SKM-1 (cell line): ENCODE measurements around the gene ZNF276.
"Not testable (repeated sequence)": the region's sequence is repeated elsewhere in the genome, so short reads cannot be mapped to it uniquely, and the experiment has no call there.

Source experiments
- DNase-seq: peaks from one replicate; lab custom pipeline; 2025; ENCODE audit not compliant: unreplicated experiment; lab: John Stamatoyannopoulos, UW

Gene ZNF276

GRCh38 chr16:89720813-89721545, at the start of gene ZNF276, which contains the start of gene VPS9D1:
Gene ZNF276 (plus strand): TSS chr16:89721537. CDS start chr16:89721641, 104 bp downstream.
Gene VPS9D1 (minus strand): TSS chr16:89720898. CDS start chr16:89720861, 37 bp downstream.
- peak; percentile 42 for DNase-seq

DNA sequence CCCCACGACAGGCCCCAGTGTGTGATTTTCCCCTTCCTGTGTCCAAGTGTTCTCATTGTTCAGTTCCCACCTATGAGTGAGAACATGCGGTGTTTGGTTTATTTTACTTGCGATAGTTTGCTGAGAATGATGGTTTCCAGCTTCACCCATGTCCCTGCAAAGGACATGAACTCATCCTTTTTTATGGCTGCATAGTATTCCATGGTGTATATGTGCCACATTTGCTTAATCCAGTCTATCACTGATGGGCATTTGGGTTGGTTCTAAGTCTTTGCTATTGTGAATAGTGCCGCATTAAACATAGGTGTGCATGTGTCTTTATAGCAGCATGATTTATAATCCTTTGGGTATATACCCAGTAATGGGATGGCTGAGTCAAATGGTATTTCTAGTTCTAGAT, 49.8 kb upstream of the ZNF276 start:
- not testable (repeated sequence) for DNase-seq

DNA sequence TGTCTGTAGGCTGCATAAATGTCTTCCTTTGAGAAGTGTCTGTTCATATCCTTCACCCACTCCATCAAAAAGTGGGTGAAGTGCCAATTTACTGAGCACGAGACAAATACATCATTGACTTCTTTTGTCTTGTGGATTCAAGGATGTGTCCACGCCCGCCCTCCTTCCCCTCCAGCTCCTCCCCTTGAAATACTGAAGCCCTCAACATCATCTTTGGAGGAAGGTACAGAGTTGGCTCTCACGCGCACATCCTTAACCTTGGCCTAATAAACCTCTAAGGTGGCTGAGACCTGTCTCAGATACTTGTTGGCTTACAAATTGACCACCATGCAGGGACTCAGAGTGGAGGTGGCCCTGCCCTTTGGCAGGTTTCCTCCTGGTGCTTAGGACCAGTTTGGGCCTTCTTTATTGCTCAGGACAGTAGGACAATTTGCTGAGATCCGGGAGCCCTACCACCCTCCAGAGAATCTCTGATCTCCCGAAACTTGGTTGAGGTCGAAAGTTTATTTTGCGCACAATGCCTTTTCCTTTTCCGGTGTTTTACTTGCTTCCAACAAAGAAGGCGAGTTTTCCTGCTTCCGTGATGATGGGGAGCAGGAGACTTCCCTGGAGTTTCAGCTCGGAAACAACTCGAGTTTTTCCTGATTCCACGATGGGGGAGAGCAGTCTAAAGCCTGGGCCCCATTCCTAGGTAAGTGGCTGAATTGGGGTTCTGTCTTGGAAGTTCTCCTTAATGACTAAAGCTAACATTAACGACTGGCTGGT, 49.0 kb upstream of the ZNF276 start:
- DNase-seq, result no peak

GRCh38 chr16:89678258-89678657, 43.1 kb upstream of the ZNF276 start:
- DNase-seq, result no peak

- DNase-seq, result no peak
Observed at GRCh38 chr16:89685916-89686315, 35.4 kb upstream of the ZNF276 start.

- peak; percentile 86 for DNase-seq
Observed at GRCh38 chr16:89686520-89687091, 34.7 kb upstream of the ZNF276 start, which contains the start of gene CDK10. Gene CDK10 (plus strand): TSS chr16:89686689. CDS start chr16:89686711, 22 bp downstream.

GRCh38 chr16:89687092-89687940, 34.0 kb upstream of the ZNF276 start:
- no peak for DNase-seq

- no peak for DNase-seq
Observed at GRCh38 chr16:89688395-89688794, 32.9 kb upstream of the ZNF276 start.

GRCh38 chr16:89689142-89689541, 32.2 kb upstream of the ZNF276 start:
- DNase-seq, result no peak

GRCh38 chr16:89689621-89690020, 31.7 kb upstream of the ZNF276 start:
- not testable (repeated sequence) for DNase-seq

DNA sequence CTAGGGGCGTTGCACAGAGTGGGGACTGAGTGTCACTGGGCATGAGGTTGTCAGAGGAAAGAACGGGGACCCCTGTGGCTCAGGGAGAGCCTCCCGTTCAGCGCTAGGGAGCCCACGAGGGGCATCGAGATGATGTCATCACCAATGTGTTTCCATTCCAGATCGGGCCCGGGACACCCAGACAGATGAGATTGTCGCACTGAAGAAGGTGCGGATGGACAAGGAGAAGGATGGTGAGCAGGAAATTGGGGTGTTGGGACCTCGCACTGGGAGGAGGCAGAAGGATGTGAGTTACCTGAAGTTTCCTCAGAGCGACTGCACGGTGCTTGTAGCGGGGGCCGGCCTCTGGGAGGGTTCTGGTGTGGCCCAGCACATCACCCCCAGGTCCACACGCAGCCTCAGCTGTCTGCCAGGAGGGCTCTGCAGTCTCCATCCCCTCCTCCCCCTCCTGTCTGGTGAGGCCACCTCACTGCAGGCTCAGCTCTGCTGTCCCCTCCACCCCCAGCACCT, 30.9 kb upstream of the ZNF276 start:
- no peak for DNase-seq

DNA sequence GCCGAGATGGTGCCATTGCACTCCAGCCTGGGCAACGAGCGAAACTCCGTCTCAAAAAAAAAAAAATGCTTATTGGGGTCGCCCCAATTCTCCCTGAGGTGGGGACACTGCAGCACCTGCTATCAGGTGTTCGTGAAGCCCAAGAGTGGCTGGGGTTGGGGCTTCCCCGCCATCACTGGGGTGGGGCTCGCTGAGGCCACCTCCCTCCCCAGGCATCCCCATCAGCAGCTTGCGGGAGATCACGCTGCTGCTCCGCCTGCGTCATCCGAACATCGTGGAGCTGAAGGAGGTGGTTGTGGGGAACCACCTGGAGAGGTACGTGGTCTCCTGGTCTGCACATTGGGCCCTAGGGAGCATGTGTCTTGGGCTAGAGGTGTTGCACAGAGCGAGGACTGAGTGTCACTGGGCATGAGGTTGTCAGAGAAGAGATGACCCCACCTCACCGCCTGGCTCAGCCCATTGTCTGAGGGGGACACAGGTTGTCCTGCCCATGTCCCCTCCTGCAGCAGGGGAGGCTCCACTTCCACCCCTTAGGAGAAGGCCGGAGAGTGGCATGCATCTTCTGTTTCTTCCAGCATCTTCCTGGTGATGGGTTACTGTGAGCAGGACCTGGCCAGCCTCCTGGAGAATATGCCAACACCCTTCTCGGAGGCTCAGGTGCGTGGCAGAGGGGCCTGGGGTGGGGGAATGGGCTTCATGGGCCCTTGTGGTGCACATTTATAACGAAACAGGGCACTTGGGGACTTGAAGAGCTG, 29.9 kb upstream of the ZNF276 start:
- no peak for DNase-seq

DNA sequence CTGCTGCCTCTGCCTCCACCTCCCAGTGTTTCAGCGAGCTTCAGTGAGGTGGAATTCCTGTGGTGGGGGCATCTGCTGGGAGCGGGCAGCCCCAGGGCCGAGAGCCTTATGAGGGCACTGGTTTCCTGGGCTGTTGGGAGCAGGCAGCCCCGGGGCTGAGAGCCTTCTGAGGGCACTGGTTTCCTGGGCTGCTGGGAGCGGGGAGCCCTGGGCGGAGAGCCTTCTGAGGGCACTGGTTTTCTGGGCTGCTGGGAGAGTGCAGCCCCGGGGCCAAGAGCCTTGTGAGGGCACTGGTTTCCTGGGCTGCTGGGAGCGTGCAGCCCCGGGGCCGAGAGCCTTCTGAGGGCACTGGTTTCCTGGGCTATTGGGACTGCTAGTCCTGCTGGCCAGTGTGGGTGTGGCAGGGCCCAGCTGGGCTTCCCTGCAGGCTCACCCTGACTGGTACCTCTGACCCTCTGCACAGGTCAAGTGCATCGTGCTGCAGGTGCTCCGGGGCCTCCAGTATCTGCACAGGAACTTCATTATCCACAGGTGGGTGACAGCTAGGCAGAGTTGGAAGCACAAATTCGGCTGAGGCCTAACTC, 29.3 kb upstream of the ZNF276 start:
- DNase-seq, result no peak

DNA sequence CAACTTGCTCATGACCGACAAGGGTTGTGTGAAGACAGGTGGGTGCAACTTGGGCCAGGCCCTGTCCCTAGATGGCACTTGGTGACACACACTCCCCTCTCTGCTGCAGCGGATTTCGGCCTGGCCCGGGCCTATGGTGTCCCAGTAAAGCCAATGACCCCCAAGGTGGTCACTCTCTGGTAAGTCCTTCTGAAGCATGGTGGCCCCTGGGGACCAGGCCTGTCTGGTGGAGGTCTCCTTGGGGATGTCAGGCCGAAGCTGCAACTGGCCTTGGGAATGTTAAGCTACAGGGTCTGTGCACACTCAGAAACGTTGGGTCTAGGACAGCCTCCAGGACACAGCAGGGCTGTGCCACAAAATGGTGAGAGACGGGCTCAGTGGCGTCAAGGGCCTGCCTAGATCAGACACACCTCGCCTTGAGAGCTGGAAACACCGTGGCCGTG, 28.0 kb upstream of the ZNF276 start:
- no peak for DNase-seq

DNA sequence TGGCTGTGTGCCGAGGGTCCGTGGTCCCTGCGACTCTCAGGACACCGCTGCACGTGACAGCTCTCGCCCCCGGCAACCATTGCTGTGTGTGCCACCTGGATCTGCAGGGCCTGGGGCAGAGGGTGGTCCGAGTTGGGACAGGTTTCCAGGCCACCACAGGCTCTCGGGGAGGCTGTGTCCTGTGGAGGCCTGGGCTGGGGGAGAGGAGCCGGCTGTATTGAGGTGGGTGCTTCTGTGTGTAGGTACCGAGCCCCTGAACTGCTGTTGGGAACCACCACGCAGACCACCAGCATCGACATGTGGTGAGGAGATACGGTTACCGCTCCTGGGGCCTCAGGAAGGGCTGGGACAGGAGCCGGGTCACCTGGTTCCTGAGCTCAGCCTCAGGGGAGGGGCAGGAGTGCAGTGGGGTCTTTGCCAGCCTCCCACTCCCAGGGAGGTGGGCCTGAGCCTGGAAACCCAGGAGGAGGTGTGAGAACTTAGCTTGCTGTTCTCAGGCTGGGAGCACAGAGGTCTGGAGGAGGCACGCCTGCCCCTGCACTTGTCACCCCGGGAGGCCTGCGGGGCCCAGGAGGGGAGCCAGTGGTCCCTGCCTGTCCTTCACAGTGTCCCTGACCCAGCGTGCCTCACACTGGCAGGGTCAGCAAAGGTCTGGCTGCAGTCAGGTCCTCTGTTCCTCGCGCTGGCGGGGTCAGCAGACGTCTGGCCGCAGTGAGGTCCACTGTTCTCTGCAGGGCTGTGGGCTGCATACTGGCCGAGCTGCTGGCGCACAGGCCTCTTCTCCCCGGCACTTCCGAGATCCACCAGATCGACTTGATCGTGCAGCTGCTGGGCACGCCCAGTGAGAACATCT, 27.2 kb upstream of the ZNF276 start:
- no peak for DNase-seq

DNA sequence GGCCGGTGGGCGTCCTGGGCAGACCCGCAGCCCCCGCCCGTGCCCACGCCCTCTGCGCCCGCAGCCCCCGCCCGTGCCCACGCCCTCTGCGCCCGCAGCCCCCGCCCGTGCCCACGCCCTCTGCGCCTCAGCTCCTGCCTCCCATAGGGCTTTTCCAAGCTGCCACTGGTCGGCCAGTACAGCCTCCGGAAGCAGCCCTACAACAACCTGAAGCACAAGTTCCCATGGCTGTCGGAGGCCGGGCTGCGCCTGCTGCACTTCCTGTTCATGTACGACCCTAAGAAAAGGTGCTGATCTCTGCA, 26.6 kb upstream of the ZNF276 start:
- not testable (repeated sequence) for DNase-seq

- DNase-seq, result no peak
Observed at GRCh38 chr16:89695086-89695874, 26.1 kb upstream of the ZNF276 start.
